H54 (cell line): ENCODE data around the gene LDAH.

Experiments
- DNase-seq: peaks from one replicate; pipeline ENCODE4 v3.0.0; 2011; ENCODE audit warnings: low spot score, mixed read lengths; ENCODE audit not compliant: insufficient read length
- FAIRE-seq: peaks from 3 replicates; lab custom pipeline; 2011; peaks lifted over from hg19 to GRCh38; lab: Jason Lieb, UNC
- POLR2A ChIP-seq: IDR thresholded peaks from 2 replicates; pipeline ENCODE4 v1.6.1; 2011; ENCODE audit warnings: low read depth, mild to moderate bottlenecking, low read length

Gene LDAH

DNA sequence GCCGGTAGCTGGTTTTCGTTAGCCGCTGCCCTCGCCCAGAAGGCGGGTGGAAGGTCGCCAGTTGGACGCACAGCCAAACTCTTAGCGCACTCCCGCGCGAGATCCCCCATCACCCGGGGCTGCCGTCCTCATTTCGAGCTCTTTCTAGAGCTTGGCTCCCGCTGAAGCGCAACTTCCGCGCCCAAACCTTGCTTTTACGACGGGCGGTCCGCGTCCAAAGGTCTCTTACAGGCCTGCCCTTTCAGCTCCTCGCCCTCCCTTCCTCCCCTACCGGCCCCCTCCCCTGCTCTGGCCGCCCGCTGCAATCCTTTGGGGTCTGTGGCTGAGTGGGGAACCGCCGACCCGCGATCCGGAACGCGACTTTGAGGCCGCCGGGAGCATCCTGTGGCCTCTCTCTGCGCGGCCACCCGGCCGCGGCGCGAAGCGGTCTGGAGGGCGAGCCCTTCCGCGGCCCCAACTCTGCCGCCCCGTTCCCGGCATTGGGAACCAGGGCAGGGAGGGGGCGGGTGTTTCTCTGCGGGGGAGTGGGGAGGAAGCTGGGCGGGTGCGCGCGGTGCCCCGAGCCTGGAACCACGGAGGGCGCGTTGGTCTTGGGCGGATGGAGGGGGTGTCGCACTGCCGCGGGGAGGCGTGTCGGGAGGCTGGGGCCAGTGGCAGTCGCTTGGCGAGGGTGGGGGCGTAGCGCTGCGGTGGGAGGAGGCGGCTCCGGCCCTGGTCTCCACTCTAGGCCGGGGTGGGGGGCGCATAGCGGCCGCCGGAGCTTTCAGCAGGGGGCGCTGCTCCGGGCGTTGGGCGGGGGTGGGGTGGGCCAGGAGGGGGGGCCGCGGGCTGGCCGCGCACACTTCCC lies 156.4 kb downstream of the LDAH start, which contains the start of gene GDF7:
Gene GDF7 (plus strand): TSS at position 841 of the 847 bp plus-strand sequence. CDS start 96 bp downstream, outside the sequence.
- FAIRE-seq (no peak), DNase-seq (no peak)
- no peak for TF ChIP-seq POLR2A

GRCh38 chr2:20666005-20666303 lies 156.9 kb downstream of the LDAH start:
- no peak for TF ChIP-seq POLR2A

GRCh38 chr2:20665243-20666004 lies 157.5 kb downstream of the LDAH start:
- DNase-seq (no peak), FAIRE-seq (no peak)
- no peak for TF ChIP-seq POLR2A

More at GRCh38 chr2:20666005-20666303, 156.9 kb downstream of the LDAH start:
- no peak for DNase-seq
- no peak for FAIRE-seq

- FAIRE-seq = no peak
- no peak for DNase-seq
- no peak for TF ChIP-seq POLR2A
These were observed 158.3 kb downstream of the LDAH start for GRCh38 chr2:20664431-20665242.

DNA sequence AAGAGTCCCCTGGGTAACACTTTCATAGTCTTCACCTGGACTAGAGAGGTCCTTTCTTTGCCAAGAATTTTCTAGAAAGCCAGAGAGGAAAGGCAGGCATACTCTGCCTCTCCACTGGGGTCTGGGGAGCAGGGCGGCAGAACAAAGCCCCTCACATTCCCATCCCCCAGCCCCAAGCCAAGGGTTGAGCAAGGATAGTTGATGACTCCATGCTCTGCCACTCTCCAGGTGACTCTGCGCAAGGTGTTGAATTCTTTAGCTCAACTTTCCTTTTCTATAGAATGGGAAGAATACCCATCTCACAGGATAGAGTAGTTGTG lies 158.9 kb downstream of the LDAH start:
- no peak for FAIRE-seq
- no peak for DNase-seq
- no peak for TF ChIP-seq POLR2A

GRCh38 chr2:20663196-20664070 lies 159.5 kb downstream of the LDAH start:
- no peak for FAIRE-seq
- no peak for DNase-seq
- TF ChIP-seq POLR2A = no peak

DNA sequence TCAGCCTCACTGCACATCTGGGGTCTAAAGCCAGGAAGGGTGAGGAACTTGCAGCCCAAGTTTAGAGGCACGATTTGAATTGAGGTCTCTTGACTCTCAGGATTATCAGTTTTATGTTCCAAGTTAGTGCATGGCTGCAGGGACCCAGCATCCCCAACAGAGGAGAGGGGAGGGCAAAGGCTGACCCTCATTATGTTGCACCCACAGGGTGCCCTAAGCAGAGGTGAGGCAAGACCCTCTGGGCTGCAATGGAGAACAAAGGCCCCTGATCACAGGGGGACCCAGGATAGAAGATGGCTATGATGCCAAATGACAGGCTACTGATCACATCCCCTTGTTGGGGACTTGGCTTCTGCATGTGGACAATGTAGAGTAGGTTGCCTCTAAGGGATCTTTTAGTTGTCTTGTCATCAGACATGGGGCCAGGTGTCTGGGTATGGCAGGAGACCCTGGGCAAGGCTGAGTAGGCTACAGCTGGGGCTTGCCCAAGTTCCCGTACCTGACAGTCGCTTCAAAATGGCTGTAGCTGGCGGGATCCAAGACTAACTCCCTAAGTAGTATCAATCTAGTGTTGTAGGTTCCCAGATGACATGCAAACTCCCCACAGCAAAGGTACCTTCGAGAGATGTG lies 160.5 kb downstream of the LDAH start:
- FAIRE-seq (no peak), DNase-seq (no peak)
- no peak for TF ChIP-seq POLR2A

DNA sequence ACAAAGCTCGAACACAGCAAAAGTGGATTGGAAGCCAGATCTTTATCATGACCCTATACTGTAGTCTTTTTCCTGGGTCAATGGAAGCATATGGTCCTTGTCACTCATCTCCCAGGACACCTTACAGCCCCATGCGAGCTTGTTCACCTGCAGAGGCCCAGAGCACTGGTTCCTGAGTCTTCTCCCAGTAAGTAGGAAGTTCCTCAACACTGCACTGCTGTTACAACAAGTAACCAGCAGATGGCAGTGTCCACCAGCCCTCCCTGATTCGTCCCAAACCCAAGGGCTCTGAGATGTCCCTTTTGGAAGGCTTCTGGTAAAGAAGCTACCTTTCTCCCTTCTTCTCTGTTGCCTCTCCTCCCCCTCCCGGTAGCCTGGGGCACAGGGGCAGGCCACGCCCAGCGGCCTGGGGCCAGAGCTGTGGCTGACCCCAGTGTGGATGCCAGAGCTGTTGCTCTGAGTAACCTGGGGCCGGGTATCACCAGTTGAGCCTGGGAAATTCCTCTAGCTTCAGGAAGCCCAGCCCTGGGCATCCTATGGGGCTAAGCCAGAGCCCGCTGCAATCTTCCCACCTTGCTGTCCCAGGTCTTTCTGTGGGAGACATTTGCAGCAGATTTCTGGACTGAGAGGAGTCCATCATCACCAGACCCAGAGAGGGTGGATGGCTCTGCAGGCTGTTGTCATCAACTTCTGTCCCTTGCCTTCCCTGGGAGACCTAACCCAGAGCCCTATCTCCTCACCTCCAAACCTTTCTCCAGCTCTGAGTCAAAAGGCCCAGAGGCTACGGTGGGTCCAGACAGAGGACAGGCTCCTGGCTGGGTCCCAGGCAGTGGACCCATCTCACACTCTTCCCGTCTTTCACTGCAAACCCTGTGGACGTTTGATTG lies 161.2 kb downstream of the LDAH start:
- peak; percentile 83 for FAIRE-seq
- DNase-seq = peak; percentile 83
- no peak for TF ChIP-seq POLR2A

GRCh38 chr2:20660506-20661420 lies 162.1 kb downstream of the LDAH start:
- FAIRE-seq (no peak), DNase-seq (peak; percentile 75)
- TF ChIP-seq POLR2A = no peak

DNA sequence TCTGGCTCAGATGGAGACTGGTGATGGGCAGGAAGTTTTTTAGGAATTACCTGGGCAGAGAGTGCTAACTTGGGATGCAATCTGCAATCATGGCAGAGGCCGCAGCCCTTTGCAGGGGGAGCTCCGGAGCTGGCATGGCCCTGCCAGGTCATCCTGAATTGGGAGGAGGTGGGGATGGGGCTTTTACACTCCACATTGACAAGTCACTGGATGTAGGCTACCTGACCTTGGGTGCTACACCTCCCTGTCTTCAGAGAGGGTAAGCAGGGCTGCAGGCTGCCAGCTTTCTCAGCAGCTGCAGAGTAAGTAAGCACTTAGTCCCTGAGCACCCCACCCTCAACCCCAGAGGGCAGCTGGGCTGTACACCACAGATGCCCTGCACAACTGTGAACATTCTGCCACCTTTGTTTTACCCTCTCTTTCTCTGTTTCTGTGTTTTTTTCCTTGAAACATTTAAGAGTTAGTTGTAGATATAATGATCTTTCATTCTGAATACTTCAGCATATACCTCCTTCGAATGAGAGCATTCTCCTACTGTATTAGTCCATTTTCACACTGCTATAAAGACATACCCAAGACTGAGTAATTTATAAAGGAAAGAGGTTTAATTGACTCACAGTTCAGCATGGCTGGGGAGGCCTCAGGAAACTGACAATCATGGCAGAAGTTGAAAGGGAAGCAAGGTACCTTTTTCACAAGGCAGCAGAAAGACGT lies 165.2 kb downstream of the LDAH start:
- FAIRE-seq (no peak), DNase-seq (no peak)
- no peak for TF ChIP-seq POLR2A
